Fibroblast of pulmonary artery (primary cell): ENCODE data around the gene GJA5.

ENCODE experiments used
- DNase-seq: peaks from one replicate; pipeline ENCODE4 v3.0.0-alpha.2; 2010; ENCODE audit warnings: low read depth
- H3K4me3 ChIP-seq: replicated peaks from 2 replicates; pipeline ENCODE4 v1.5.1; 2011; ENCODE audit warnings: low read depth, mild to moderate bottlenecking, control low read depth, low read length, moderate library complexity
- TF ChIP-seq, protein P1 (sequence below): IDR thresholded peaks from 2 replicates; pipeline ENCODE4 v1.5.1; 2011; ENCODE audit warnings: mild to moderate bottlenecking, control low read depth, low read length, inconsistent platforms; ENCODE audit errors: missing control alignments

The GJA5 gene

DNA sequence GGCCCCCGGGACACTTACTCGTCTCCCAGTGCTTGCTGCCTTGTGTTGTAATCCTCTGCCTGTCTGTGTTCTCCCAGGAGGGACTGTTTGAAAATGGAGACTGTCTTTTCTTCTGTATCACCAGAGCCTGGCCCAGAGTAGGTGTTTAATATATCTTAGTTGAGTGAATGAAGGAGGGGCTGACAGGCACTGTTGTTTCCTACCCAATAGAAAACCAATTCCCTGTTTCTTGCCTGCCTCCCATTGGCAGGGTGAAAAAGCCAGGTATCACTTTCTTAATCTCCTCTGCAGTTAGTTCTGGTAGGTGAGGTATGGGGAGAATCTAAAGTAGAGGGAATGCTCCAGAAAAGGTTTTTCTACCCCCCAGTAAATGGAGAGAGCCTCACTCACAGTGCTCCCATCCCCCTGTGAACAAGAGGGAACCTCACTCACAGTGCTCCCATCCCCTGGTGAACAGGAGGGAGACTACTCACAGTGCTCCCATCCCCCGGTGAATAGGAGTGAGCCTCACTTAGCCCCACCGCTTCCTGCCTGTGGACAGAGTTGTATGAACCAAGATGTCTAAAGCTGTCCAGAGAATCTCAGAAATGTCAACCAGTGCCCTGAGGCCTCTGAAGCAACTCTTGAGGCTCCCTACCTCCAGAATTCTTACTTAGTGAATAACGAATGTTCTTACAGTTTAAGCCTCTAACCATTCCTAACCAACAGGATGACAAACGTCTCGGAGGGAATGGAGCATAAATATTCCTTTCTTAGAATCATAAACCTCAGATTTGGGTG is at the start of gene GJA5:
GJA5 (minus strand) TSS at position 122 of the 780 bp plus-strand sequence. CDS start 1,364 bp downstream, outside the sequence.
- TF ChIP-seq, protein P1, sequence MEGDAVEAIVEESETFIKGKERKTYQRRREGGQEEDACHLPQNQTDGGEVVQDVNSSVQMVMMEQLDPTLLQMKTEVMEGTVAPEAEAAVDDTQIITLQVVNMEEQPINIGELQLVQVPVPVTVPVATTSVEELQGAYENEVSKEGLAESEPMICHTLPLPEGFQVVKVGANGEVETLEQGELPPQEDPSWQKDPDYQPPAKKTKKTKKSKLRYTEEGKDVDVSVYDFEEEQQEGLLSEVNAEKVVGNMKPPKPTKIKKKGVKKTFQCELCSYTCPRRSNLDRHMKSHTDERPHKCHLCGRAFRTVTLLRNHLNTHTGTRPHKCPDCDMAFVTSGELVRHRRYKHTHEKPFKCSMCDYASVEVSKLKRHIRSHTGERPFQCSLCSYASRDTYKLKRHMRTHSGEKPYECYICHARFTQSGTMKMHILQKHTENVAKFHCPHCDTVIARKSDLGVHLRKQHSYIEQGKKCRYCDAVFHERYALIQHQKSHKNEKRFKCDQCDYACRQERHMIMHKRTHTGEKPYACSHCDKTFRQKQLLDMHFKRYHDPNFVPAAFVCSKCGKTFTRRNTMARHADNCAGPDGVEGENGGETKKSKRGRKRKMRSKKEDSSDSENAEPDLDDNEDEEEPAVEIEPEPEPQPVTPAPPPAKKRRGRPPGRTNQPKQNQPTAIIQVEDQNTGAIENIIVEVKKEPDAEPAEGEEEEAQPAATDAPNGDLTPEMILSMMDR, result no peak
- DNase-seq, result no peak

DNA sequence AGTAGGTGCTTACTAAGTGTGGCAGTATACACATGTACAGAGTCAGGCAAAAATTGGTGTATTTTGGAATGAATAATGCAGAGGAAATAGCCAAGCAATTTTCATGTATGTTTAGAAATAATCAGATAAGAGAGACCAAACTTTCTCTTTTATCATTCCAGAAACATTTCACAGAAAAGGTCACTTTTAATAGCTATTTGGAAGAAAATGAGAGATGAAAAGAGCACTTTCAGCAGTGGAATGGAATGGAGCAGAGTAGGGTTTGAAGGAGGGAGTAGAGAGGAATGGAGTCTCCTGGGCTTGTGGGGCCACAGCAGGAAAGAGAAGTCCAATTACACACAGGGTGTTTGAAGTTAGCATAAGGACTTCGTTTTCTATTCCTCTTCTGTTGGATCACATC is 48.8 kb upstream of the GJA5 start:
- no peak overlapping the region for H3K4me3 ChIP-seq
- TF ChIP-seq, protein P1, result no peak
- DNase-seq, result no peak

More for the DNA sequence above, at the start of gene GJA5:
- no peak within 1 kb of the TSS for H3K4me3 ChIP-seq

DNA sequence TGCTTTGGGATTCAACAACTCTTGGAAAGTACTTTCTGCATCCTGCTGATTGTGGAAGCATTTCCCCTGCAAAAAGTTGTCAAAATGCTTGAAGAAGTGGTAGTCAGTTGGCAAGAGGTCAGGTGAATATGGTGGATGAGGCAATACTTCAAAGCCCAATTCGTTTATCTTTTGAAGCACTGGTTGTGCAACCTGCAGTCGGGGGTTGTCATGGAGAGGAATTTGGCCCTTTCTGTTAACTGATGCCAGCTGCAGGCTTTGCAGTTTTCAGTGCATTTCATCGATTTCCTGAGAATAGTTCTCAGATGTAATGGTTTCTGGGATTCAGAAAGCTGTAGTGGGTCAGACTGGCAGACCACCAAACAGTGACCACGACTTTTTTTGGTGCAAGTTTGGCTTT is 47.6 kb upstream of the GJA5 start:
- H3K4me3 ChIP-seq, result no peak overlapping the region
- TF ChIP-seq, protein P1, result no peak
- DNase-seq, result peak; percentile 84

DNA sequence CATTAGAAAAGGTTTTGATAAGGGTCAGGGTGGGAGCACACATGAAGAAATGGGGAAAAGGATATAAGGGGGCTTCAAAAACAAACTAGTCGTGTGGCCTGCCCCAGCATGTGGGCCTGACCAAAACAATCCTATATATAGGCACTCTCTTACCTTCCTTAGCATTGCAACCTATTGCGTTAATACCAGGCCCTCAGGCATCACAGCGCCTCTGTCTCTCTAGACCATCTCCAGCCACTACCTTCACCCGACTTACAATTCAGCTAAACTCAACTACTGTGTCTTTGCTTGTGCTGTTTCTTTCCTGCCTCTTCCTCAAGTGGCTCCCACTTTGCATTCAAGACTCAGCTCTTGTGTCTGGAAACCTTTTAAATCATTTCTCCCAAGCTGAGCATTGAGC is 47.0 kb upstream of the GJA5 start:
- no peak for DNase-seq
- H3K4me3 ChIP-seq, result no peak overlapping the region
- TF ChIP-seq, protein P1, result no peak

DNA sequence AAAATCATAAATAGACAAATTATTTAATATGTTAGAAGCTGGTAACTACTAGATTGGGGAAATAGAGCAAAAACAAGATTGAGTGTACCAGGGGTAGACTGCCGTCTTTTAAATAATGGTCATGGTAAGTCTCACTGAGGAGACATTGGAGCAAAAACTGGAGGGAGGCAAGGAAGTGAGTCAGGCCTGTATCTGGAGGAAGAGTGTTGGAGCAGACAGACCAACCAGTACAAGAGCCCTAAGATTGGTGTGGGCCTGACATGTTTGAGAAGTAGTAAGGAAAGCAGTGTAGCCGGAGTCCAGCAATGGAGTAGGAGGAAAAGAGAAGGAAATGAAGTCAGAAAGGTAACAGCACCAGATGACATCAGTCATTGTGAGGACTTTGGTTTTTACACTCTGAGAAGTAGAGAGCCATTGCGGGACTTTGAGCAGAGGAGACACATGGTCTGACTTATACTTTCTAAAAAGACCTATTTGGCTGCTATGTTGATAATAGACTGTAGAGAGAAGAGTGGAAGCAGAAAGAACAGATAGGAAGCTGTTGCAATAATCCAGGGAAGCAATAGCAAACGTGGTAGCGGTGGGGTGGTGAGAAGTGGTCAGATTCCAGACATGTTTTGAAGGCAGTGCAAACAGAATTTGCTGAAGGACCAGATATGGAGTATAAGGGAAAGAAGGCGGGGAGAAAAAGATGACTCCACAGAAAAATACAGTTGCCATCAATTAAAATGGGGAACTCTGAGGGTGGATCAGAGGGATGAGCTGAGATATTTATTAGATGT is 44.7 kb upstream of the GJA5 start:
- TF ChIP-seq, protein P1, result no peak
- DNase-seq, result peak; percentile 48
- no peak overlapping the region for H3K4me3 ChIP-seq

DNA sequence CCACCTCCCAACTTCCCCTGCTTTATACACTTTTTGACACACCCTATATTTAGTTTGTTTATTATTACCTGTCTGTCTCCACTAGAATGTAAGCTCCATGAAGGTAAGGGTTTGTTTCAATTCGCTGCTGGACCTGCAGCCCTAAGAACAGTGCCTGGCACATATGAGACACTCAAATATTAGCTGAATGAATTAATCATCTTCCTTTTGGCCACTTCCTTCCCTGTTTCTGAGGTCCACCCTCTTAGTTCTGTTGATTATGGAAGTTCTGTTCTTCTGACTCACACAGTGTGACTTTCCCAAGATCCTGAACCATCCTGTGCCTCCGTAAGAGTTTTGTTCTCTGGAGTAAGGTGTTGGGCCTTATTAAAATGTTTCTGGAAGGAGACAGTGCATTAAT is 40.4 kb upstream of the GJA5 start:
- H3K4me3 ChIP-seq, result no peak overlapping the region
- TF ChIP-seq, protein P1, result no peak
- peak; percentile 27 for DNase-seq
